ENCODE measurements around the gene ANGPTL8.

- TF ChIP-seq TAF1 (IDR thresholded peaks at IDR 0.05; ENCODE audit: low read depth) (no peak), CEBPB (IDR thresholded peaks at IDR 0.05) (no peak), EGR1 (IDR thresholded peaks at IDR 0.05) (no peak), FOXM1 (IDR thresholded peaks at IDR 0.05; ENCODE audit: borderline replicate concordance, low read depth) (no peak), CREB1 (IDR thresholded peaks at IDR 0.05; ENCODE audit: low read depth) (no peak), YY1 (IDR thresholded peaks at IDR 0.05; ENCODE audit: low read depth) (no peak), EP300 (IDR thresholded peaks at IDR 0.05; ENCODE audit: borderline replicate concordance) (no peak), RAD21 (IDR thresholded peaks at IDR 0.05; ENCODE audit: low read depth) (no peak), MAX (IDR thresholded peaks at IDR 0.05) (no peak), TEAD4 (IDR thresholded peaks at IDR 0.05) (no peak), ZBTB7A (IDR thresholded peaks at IDR 0.05; ENCODE audit: low read depth) (no peak), REST (IDR thresholded peaks at IDR 0.05; ENCODE audit: low read depth) (no peak)
These were observed 46.2 kb upstream of the ANGPTL8 start for GRCh38 chr19:11192957-11193939.
